Glutamatergic neuron (in vitro differentiated cells): ENCODE data around the gene HAUS1. TPM values are rescaled to one million over a fixed set of nuclear protein-coding genes. Genes with fewer than 3 reads are reported as not detected.

Experiments
- DNase-seq: peaks from one replicate; pipeline ENCODE4 v3.0.0; 2022
- H3K27ac Mint-ChIP-seq: one replicate; pipeline ENCODE4 v1.8.0; 2020; ENCODE audit warnings: mild to moderate bottlenecking, mixed read lengths, inconsistent platforms; ENCODE audit not compliant: unreplicated experiment
- H3K27me3 Mint-ChIP-seq: one replicate; pipeline ENCODE4 v1.8.0; 2020; ENCODE audit warnings: mild to moderate bottlenecking, moderate library complexity, mixed read lengths, inconsistent platforms; ENCODE audit not compliant: unreplicated experiment
- H3K36me3 Mint-ChIP-seq: one replicate; pipeline ENCODE4 v1.8.0; 2020; ENCODE audit warnings: mild to moderate bottlenecking, mixed read lengths, inconsistent platforms; ENCODE audit not compliant: unreplicated experiment
- H3K4me1 Mint-ChIP-seq: one replicate; pipeline ENCODE4 v1.8.0; 2020; ENCODE audit warnings: mild to moderate bottlenecking, low read depth, mixed read lengths, inconsistent platforms; ENCODE audit not compliant: unreplicated experiment
- H3K4me3 Mint-ChIP-seq: one replicate; pipeline ENCODE4 v1.8.0; 2020; ENCODE audit warnings: mild to moderate bottlenecking, mixed read lengths, inconsistent platforms; ENCODE audit not compliant: unreplicated experiment
- H3K9me3 Mint-ChIP-seq: one replicate; pipeline ENCODE4 v1.8.0; 2020; ENCODE audit warnings: mild to moderate bottlenecking, moderate library complexity, mixed read lengths, inconsistent platforms; ENCODE audit not compliant: unreplicated experiment
- CTCF ChIP-seq: fragments of 200-600 bp; sonication (generic); IDR thresholded peaks from one replicate; pipeline ENCODE4 v1.5.0; 2021; ENCODE audit not compliant: partially characterized antibody, unreplicated experiment
- total RNA-seq: library from RNA; stranded (reverse); fragmentation: NEBNext Ultra II Directional; extraction: Animal tissue kit (Norgen Biotek cat#: 25700); gene quantifications from one replicate; pipeline ENCODE4 v1.2.1, GENCODE V29; 2021; ENCODE audit not compliant: unreplicated experiment

HAUS1 gene
- total RNA-seq, 1 donor from 2014 or later = 32.2 TPM

- DNase-seq = peak; percentile 85
- Mint-ChIP-seq H3K27me3 (peaks cover 4% of the 10 kb centered on the region), H3K27ac (peak within 1 kb of the TSS; percentile 99), H3K4me3 (peak within 1 kb of the TSS; percentile 96), H3K36me3 (no peaks in the 10 kb centered on the region), H3K4me1 (peaks cover 3% of the 10 kb centered on the region), H3K9me3 (peaks cover 7% of the 10 kb centered on the region)
- TF ChIP-seq CTCF = no peak
Measured at GRCh38 chr18:46097801-46098615, 6.2 kb upstream of the HAUS1 start, which contains the start of gene ATP5F1A. Gene ATP5F1A, minus strand, starts transcription at chr18:46098296. Its CDS starts 65 bp downstream, at chr18:46098231.

- H3K4me1 Mint-ChIP-seq = peaks cover 3% of the 10 kb centered on the region
- H3K27ac Mint-ChIP-seq = peak overlapping the region; percentile 99
- peaks cover 7% of the 10 kb centered on the region for H3K9me3 Mint-ChIP-seq
- peaks cover 4% of the 10 kb centered on the region for H3K27me3 Mint-ChIP-seq
- H3K36me3 Mint-ChIP-seq = no peaks in the 10 kb centered on the region
- TF ChIP-seq CTCF = no peak
- H3K4me3 Mint-ChIP-seq = peak overlapping the region; percentile 96
- DNase-seq = no peak
Measured at GRCh38 chr18:46098616-46098933, 5.6 kb upstream of the HAUS1 start.

GRCh38 chr18:46099463-46099862, 4.7 kb upstream of the HAUS1 start:
- Mint-ChIP-seq H3K27ac (peak overlapping the region; percentile 55), H3K36me3 (no peaks in the 10 kb centered on the region), H3K9me3 (peaks cover 7% of the 10 kb centered on the region), H3K4me1 (peaks cover 3% of the 10 kb centered on the region), H3K27me3 (peaks cover 4% of the 10 kb centered on the region), H3K4me3 (no peak overlapping the region)
- no peak for TF ChIP-seq CTCF
- DNase-seq = no peak

- Mint-ChIP-seq H3K4me1 (peaks cover 3% of the 10 kb centered on the region), H3K9me3 (peaks cover 3% of the 10 kb centered on the region), H3K27ac (no peak overlapping the region), H3K4me3 (no peak overlapping the region), H3K36me3 (peaks cover 12% of the 10 kb centered on the region), H3K27me3 (peaks cover 3% of the 10 kb centered on the region)
- no peak for TF ChIP-seq CTCF
- DNase-seq = no peak
Measured at GRCh38 chr18:46109386-46109785, 5.2 kb downstream of the HAUS1 start.

- Mint-ChIP-seq H3K27ac (no peak overlapping the region), H3K9me3 (peaks cover 3% of the 10 kb centered on the region), H3K4me3 (no peak overlapping the region), H3K4me1 (no peaks in the 10 kb centered on the region), H3K27me3 (peaks cover 3% of the 10 kb centered on the region), H3K36me3 (peaks cover 12% of the 10 kb centered on the region)
- DNase-seq = no peak
- no peak for TF ChIP-seq CTCF
Measured at GRCh38 chr18:46110406-46110805, 6.2 kb downstream of the HAUS1 start.
